IPS DF 6.9 (cell line): ENCODE measurements around the gene CHKA.
A peak's percentile ranks its signal among the peaks of the same experiment; 100 is the strongest.

Source experiments
- DNase-seq: peaks from one replicate; pipeline ENCODE4 v3.0.0-alpha.2; 2013; ENCODE audit warnings: low read depth, low spot score
- H3K27ac ChIP-seq: one replicate; pipeline ENCODE4 v1.5.1; 2013; ENCODE audit warnings: low read length, control low read depth
- H3K27me3 ChIP-seq: 2 replicates; pipeline ENCODE4 v1.6.1; 2013; ENCODE audit warnings: mild to moderate bottlenecking, low read length; ENCODE audit not compliant: control insufficient read depth, insufficient read depth
- H3K36me3 ChIP-seq: 2 replicates; pipeline ENCODE4 v1.6.1; 2013; ENCODE audit warnings: low read length; ENCODE audit not compliant: control insufficient read depth, insufficient read depth
- H3K4me1 ChIP-seq: 2 replicates; pipeline ENCODE4 v1.6.1; 2013; ENCODE audit warnings: low read length; ENCODE audit not compliant: control insufficient read depth, insufficient read depth
- H3K4me3 ChIP-seq: 2 replicates; pipeline ENCODE4 v1.5.1; 2013; ENCODE audit warnings: mild to moderate bottlenecking, low read length
- H3K9me3 ChIP-seq: 2 replicates; pipeline ENCODE4 v1.6.1; 2013; ENCODE audit warnings: low read length, inconsistent platforms; ENCODE audit not compliant: control insufficient read depth, insufficient read depth
- WGBS: extraction: QIAGEN DNeasy Blood & Tissue Kit; methylation state at CpG from one replicate; pipeline ENCODE4 v1.1.7; 2013; ENCODE audit warnings: mixed read lengths, missing lambda C conversion rate; ENCODE audit not compliant: insufficient read length, insufficient coverage; 5-methylcytosine and 5-hydroxymethylcytosine counted together

CHKA gene

GRCh38 chr11:68043349-68044144 is 77.6 kb downstream of the CHKA start:
- H3K27ac ChIP-seq = no peak overlapping the region
- H3K36me3 ChIP-seq = no peaks in the 10 kb centered on the region; the same call in 1 of the 2 replicates
- no peaks in the 10 kb centered on the region for H3K27me3 ChIP-seq
- peaks cover 4% of the 10 kb centered on the region for H3K4me1 ChIP-seq
- no peaks in the 10 kb centered on the region for H3K9me3 ChIP-seq
- no peak overlapping the region for H3K4me3 ChIP-seq
- WGBS = no CpG with 5 or more reads among the region's 36 CpGs
- no peak for DNase-seq

GRCh38 chr11:68043029-68043348 is 78.2 kb downstream of the CHKA start:
- Histone ChIP-seq H3K4me3 (no peak overlapping the region), H3K27ac (no peak overlapping the region), H3K9me3 (no peaks in the 10 kb centered on the region), H3K36me3 (no peaks in the 10 kb centered on the region; the same call in 1 of the 2 replicates), H3K4me1 (peaks cover 7% of the 10 kb centered on the region), H3K27me3 (no peaks in the 10 kb centered on the region)
- no peak for DNase-seq
- no CpG with 5 or more reads among the region's 8 CpGs for WGBS

GRCh38 chr11:68042219-68043028 is 78.8 kb downstream of the CHKA start:
- DNase-seq = no peak
- no peak overlapping the region for H3K27ac ChIP-seq
- no peaks in the 10 kb centered on the region; the same call in 1 of the 2 replicates for H3K36me3 ChIP-seq
- H3K4me1 ChIP-seq = peaks cover 7% of the 10 kb centered on the region
- no CpG with 5 or more reads among the region's 27 CpGs for WGBS
- no peaks in the 10 kb centered on the region for H3K27me3 ChIP-seq
- no peak overlapping the region for H3K4me3 ChIP-seq
- no peaks in the 10 kb centered on the region for H3K9me3 ChIP-seq

GRCh38 chr11:68041617-68042218 is 79.5 kb downstream of the CHKA start:
- Histone ChIP-seq H3K36me3 (no peaks in the 10 kb centered on the region; the same call in 1 of the 2 replicates), H3K4me1 (peaks cover 7% of the 10 kb centered on the region), H3K9me3 (no peaks in the 10 kb centered on the region), H3K4me3 (no peak overlapping the region), H3K27me3 (no peaks in the 10 kb centered on the region), H3K27ac (no peak overlapping the region)
- WGBS = no CpG with 5 or more reads among the region's 12 CpGs
- DNase-seq = no peak

- no CpG with 5 or more reads among the region's 23 CpGs for WGBS
- H3K4me3 ChIP-seq = no peak overlapping the region
- DNase-seq = no peak
- no peaks in the 10 kb centered on the region for H3K9me3 ChIP-seq
- no peak overlapping the region for H3K27ac ChIP-seq
- no peaks in the 10 kb centered on the region for H3K27me3 ChIP-seq
- H3K4me1 ChIP-seq = peaks cover 7% of the 10 kb centered on the region
- peaks cover 3% of the 10 kb centered on the region; the same call in 1 of the 2 replicates for H3K36me3 ChIP-seq
Observed at GRCh38 chr11:68040957-68041591, 80.1 kb downstream of the CHKA start.

- Histone ChIP-seq H3K4me3 (no peak overlapping the region), H3K36me3 (peaks cover 3% of the 10 kb centered on the region; the same call in 1 of the 2 replicates), H3K9me3 (no peaks in the 10 kb centered on the region), H3K27ac (no peak overlapping the region), H3K27me3 (no peaks in the 10 kb centered on the region), H3K4me1 (peaks cover 7% of the 10 kb centered on the region)
- WGBS = no CpG with 5 or more reads among the region's 22 CpGs
- no peak for DNase-seq
Observed at GRCh38 chr11:68040101-68040956, 80.9 kb downstream of the CHKA start.

- no peak for DNase-seq
- Histone ChIP-seq H3K27ac (no peak overlapping the region), H3K4me3 (no peak overlapping the region), H3K36me3 (peaks cover 3% of the 10 kb centered on the region; the same call in 1 of the 2 replicates), H3K27me3 (no peaks in the 10 kb centered on the region), H3K4me1 (peaks cover 7% of the 10 kb centered on the region), H3K9me3 (no peaks in the 10 kb centered on the region)
- no CpG with 5 or more reads among the region's 10 CpGs for WGBS
Observed at GRCh38 chr11:68039526-68040086, 81.6 kb downstream of the CHKA start.

- H3K27me3 ChIP-seq = no peaks in the 10 kb centered on the region
- no peaks in the 10 kb centered on the region for H3K9me3 ChIP-seq
- H3K36me3 ChIP-seq = peaks cover 6% of the 10 kb centered on the region
- peak within 1 kb of the TSS; percentile 36 for H3K4me3 ChIP-seq
- WGBS = no CpG with 5 or more reads among the region's 51 CpGs
- peak; percentile 48 for DNase-seq
- H3K27ac ChIP-seq = no peak within 1 kb of the TSS
- H3K4me1 ChIP-seq = peaks cover 7% of the 10 kb centered on the region
Observed at GRCh38 chr11:68038718-68039525, 82.3 kb downstream of the CHKA start, which contains the start of gene TCIRG1. TSS of gene TCIRG1 (plus strand) at chr11:68039025. CDS start at chr11:68041272, 2,247 bp downstream.

- no peak for DNase-seq
- Histone ChIP-seq H3K27ac (no peak overlapping the region), H3K27me3 (no peaks in the 10 kb centered on the region), H3K4me3 (peak overlapping the region; percentile 36; the same call in 1 of the 2 replicates), H3K4me1 (peaks cover 7% of the 10 kb centered on the region), H3K36me3 (peaks cover 12% of the 10 kb centered on the region), H3K9me3 (no peaks in the 10 kb centered on the region)
- WGBS = no CpG with 5 or more reads among the region's 13 CpGs
Observed at GRCh38 chr11:68038226-68038717, 82.9 kb downstream of the CHKA start.
